IMR-90 (cell line): ENCODE data around the gene LMNB1. TPM values are rescaled to one million over a fixed set of nuclear protein-coding genes. Genes with fewer than 3 reads are reported as not detected.

Experiments
- ATAC-seq: fragments of 200-7000 bp; cut with Tn5 transposase; 2 replicates; pipeline ENCODE4 v1.9.1; 2020; ENCODE audit warnings: low read depth, mild to moderate bottlenecking, moderate library complexity
- BruUV-seq: library from RNA; stranded (reverse); fragments of 400-500 nt; replicated peaks from 2 replicates; lab custom pipeline; 2021; lab: Mats Ljungman, UMichigan
- CTCF ChIA-PET: fragments of 300-600 bp; formaldehyde crosslinking; extraction: SDS; loops from one replicate; lab custom pipeline; 2021; ENCODE audit warnings: antibody characterized with exemption; lab: Yijun Ruan, JAX
- POLR2A ChIA-PET: fragments of 300-600 bp; sonication (Branson Sonifier 250); formaldehyde crosslinking; loops from one replicate; lab custom pipeline; 2022; ENCODE audit warnings: antibody characterized with exemption; ENCODE audit not compliant: unreplicated experiment; lab: Charles Lee
- DNase-seq: peaks from one replicate; pipeline ENCODE4 v3.0.0; 2013
- H2AFZ ChIP-seq: replicated peaks from 2 replicates; pipeline ENCODE3; 2013; ENCODE audit warnings: low read length, mild to moderate bottlenecking; ENCODE audit not compliant: poor library complexity
- H2AK5ac ChIP-seq: 2 replicates; pipeline ENCODE4 v1.6.1; 2013; ENCODE audit warnings: low read depth, low read length, inconsistent platforms
- H2AK9ac ChIP-seq: replicated peaks from 2 replicates; pipeline ENCODE3; 2013; ENCODE audit warnings: mild to moderate bottlenecking, low read depth, low read length, moderate library complexity; ENCODE audit not compliant: poor library complexity
- H2BK120ac ChIP-seq: 2 replicates; pipeline ENCODE4 v1.6.1; 2013; ENCODE audit warnings: low read depth, low read length, inconsistent platforms
- H2BK15ac ChIP-seq: 3 replicates; pipeline ENCODE4 v1.6.1; 2013; ENCODE audit warnings: low read depth, low read length, inconsistent platforms
- H2BK20ac ChIP-seq: 2 replicates; pipeline ENCODE4 v1.6.1; 2013; ENCODE audit warnings: low read depth, mild to moderate bottlenecking, inconsistent platforms, low read length, moderate library complexity
- H2BK5ac ChIP-seq: 2 replicates; pipeline ENCODE4 v1.6.1; 2013; ENCODE audit warnings: mild to moderate bottlenecking, low read depth, low read length, inconsistent platforms; ENCODE audit not compliant: poor library complexity, severe bottlenecking
- H3K14ac ChIP-seq: replicated peaks from 2 replicates; pipeline ENCODE4 v1.6.1; 2013; ENCODE audit warnings: low read depth, low read length, inconsistent platforms
- H3K18ac ChIP-seq: 2 replicates; pipeline ENCODE4 v1.6.1; 2013; ENCODE audit warnings: low read depth, low read length, control low read depth
- H3K23ac ChIP-seq: 2 replicates; pipeline ENCODE4 v1.6.1; 2013; ENCODE audit warnings: low read depth, low read length, inconsistent platforms
- H3K27ac ChIP-seq: 2 replicates; pipeline ENCODE4 v1.5.1; 2013; ENCODE audit warnings: mild to moderate bottlenecking, control low read depth, low read length; ENCODE audit not compliant: insufficient read depth
- H3K27me3 ChIP-seq: 2 replicates; pipeline ENCODE4 v1.6.1; 2013; ENCODE audit warnings: low read length; ENCODE audit not compliant: control insufficient read depth, insufficient read depth
- H3K36me3 ChIP-seq: 2 replicates; pipeline ENCODE4 v1.6.1; 2013; ENCODE audit warnings: low read length, mixed read lengths; ENCODE audit not compliant: control insufficient read depth, insufficient read depth
- H3K4ac ChIP-seq: 2 replicates; pipeline ENCODE4 v1.6.1; 2013; ENCODE audit warnings: low read depth, low read length, inconsistent platforms
- H3K4me1 ChIP-seq: 2 replicates; pipeline ENCODE4 v1.6.1; 2013; ENCODE audit warnings: low read length, mixed read lengths; ENCODE audit not compliant: control insufficient read depth, insufficient read depth
- H3K4me2 ChIP-seq: 2 replicates; pipeline ENCODE4 v1.6.1; 2013; ENCODE audit warnings: low read depth, mild to moderate bottlenecking, control low read depth, low read length, moderate library complexity
- H3K4me3 ChIP-seq: 2 replicates; pipeline ENCODE4 v1.5.1; 2013; ENCODE audit warnings: low read depth, mild to moderate bottlenecking, control low read depth, low read length, moderate library complexity; ENCODE audit not compliant: insufficient read depth
- H3K56ac ChIP-seq: 2 replicates; pipeline ENCODE4 v1.6.1; 2013; ENCODE audit warnings: low read length, inconsistent platforms; ENCODE audit not compliant: insufficient read depth; ENCODE audit errors: extremely low read depth
- H3K79me1 ChIP-seq, 2 experiments: 2 replicates each; pipeline ENCODE4 v1.6.1; 2013; ENCODE audit warnings: low read length in 2 of 2, inconsistent platforms in 1 of 2, low read depth in 1 of 2
- H3K9ac ChIP-seq: 2 replicates; pipeline ENCODE4 v1.6.1; 2013; ENCODE audit warnings: low read depth, low read length, control low read depth
- H3K9me1 ChIP-seq: 2 replicates; pipeline ENCODE4 v1.6.1; 2013; ENCODE audit warnings: low read length, inconsistent platforms; ENCODE audit not compliant: insufficient read depth
- H3K9me3 ChIP-seq: 2 replicates; pipeline ENCODE4 v1.6.1; 2013; ENCODE audit warnings: low read length; ENCODE audit not compliant: control insufficient read depth, insufficient read depth
- H4K20me1 ChIP-seq: 2 replicates; pipeline ENCODE4 v1.6.1; 2013; ENCODE audit warnings: low read length, inconsistent platforms; ENCODE audit not compliant: insufficient read depth
- H4K5ac ChIP-seq: 2 replicates; pipeline ENCODE4 v1.6.1; 2013; ENCODE audit warnings: mild to moderate bottlenecking, low read depth, low read length, control low read depth
- H4K8ac ChIP-seq, 2 experiments: 2 replicates each; pipeline ENCODE4 v1.6.1; 2013; ENCODE audit warnings: low read depth in 2 of 2, low read length in 2 of 2, control low read depth in 1 of 2, inconsistent platforms in 1 of 2
- H4K91ac ChIP-seq: 2 replicates; pipeline ENCODE4 v1.6.1; 2013; ENCODE audit warnings: low read depth, low read length, inconsistent platforms; ENCODE audit not compliant: insufficient read depth
- MAFK ChIP-seq: IDR thresholded peaks from 2 replicates; pipeline ENCODE4 v1.6.1; 2012; ENCODE audit warnings: low read depth, low read length, improper control_type of control experiment
- RAD21 ChIP-seq: IDR thresholded peaks from 2 replicates; pipeline ENCODE4 v1.6.1; 2012; ENCODE audit warnings: low read length, improper control_type of control experiment
- WGBS, 2 experiments: methylation state at CpG; one replicate each; pipeline versions ENCODE4 v1.1.5 to v1.1.7; 2013; ENCODE audit warnings: missing lambda C conversion rate in 2 of 2; ENCODE audit not compliant: insufficient read length in 1 of 2; ENCODE audit errors: extremely low coverage in 2 of 2; 5-methylcytosine and 5-hydroxymethylcytosine counted together
- dilution Hi-C: fragments of 300-500 bp; cut with HindIII; formaldehyde crosslinking; loops from one replicate; pipeline ENCODE4 v1.14.3; 2018; ENCODE audit warnings: low sequenced_read_pairs; ENCODE audit not compliant: unreplicated experiment
- in situ Hi-C: fragments of 300-500 bp; cut with MboI; formaldehyde crosslinking; loops from 3 replicates; pipeline ENCODE4 v1.14.3; 2019; ENCODE audit warnings: low sequenced_read_pairs, inconsistent platforms, mixed read lengths
- intact Hi-C: fragments of 100-400 bp; cut with micrococcal nuclease; formaldehyde crosslinking; loops from 2 replicates; pipeline ENCODE4 v1.10.0; 2022
- polyA plus RNA-seq, 3 experiments: library from polyadenylated mRNA; depleted of rRNA; stranded (reverse); fragments of >200 nt; gene quantifications; 2 replicates each; pipeline ENCODE4 v1.2.3, GENCODE V29; 2012; ENCODE audit warnings: low replicate concordance in 1 of 3
- total RNA-seq: library from RNA; depleted of rRNA; stranded (reverse); fragments of >200 nt; gene quantifications from 2 replicates; pipeline ENCODE4 v1.2.3, GENCODE V29; 2012

The LMNB1 gene
- total and polyA plus RNA-seq, 2 of the 4 experiments (the other 2 are of a cell fraction), result 36.0 to 53.6 TPM

DNA sequence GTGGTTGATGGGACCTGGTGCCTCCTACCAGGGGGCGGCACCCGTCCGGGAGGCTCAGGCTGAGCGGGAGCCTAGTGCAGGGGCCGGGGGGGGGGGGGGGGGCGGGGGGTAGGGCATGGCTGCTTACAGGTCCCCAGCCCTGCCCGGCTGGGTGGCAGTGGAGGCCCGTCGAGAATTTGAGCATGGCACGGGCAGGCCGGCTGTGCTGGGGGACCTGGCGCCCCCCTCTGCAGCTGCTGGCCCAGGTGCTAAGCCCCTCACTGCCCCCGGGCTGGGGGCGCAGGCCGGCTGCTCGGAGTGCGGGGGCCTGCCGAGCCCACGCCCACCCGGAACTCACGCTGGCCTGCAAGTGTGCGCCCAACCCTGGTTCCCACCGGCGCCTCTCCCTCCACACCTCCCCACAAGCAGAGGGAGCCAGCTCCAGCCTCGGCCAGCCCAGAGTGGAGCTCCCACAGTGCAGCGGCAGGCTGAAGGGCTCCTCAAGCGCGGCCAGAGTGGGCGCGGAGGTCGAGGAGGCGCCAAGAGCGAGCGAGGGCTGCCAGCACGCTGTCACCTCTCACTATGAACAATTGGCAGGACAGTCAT lies 77.7 kb downstream of the LMNB1 start:
- Histone ChIP-seq H2AK9ac (no peak overlapping the region), H3K4me3 (no peak overlapping the region), H3K79me1 (no peaks in the 10 kb centered on the region; a peak in 1 of 4 replicates), H3K27me3 (no peaks in the 10 kb centered on the region), H3K4me1 (peaks cover 2% of the 10 kb centered on the region; the same call in 1 of the 2 replicates), H3K9me3 (no peaks in the 10 kb centered on the region), H4K20me1 (no peaks in the 10 kb centered on the region), H2BK5ac (no peak overlapping the region), H3K36me3 (no peaks in the 10 kb centered on the region), H2AK5ac (no peak overlapping the region), H3K56ac (no peak overlapping the region), H3K23ac (no peak overlapping the region), H3K4ac (no peak overlapping the region), H3K14ac (no peak overlapping the region), H2BK20ac (no peak overlapping the region), H2BK15ac (no peak overlapping the region), H3K27ac (no peak overlapping the region), H3K9me1 (no peaks in the 10 kb centered on the region; the same call in 1 of the 2 replicates), H2BK120ac (no peak overlapping the region), H3K4me2 (no peak overlapping the region), H4K8ac (no peak overlapping the region), H3K9ac (no peak overlapping the region), H2AFZ (no peak overlapping the region), H3K18ac (no peak overlapping the region), H4K5ac (no peak overlapping the region), H4K91ac (no peak overlapping the region)
- dilution Hi-C loops, result no loop called here
- no TSS peak for BruUV-seq
- intact Hi-C loops, result no loop called here
- DNase-seq (no peak), ATAC-seq (no peak)
- TF ChIP-seq RAD21 (no peak), MAFK (no peak)
- POLR2A ChIA-PET, result no interaction called here
- WGBS, 2 experiments, result 100% methylated on average over 10 of the region's 35 CpGs; no CpG with 5 or more reads in 1 of the 2 experiments
- CTCF ChIA-PET, result no interaction called here
- in situ Hi-C loops, result loop anchor here (10.0 kb wide), 1 partner anchor 470 kb away; no protein-coding TSS in a partner anchor
